ENCODE results near the gene SYNE2.

GRCh38 chr14:63853831-63854293 is 1.1 kb downstream of the SYNE2 start:
- no peak for TF ChIP-seq POLR2AphosphoS5 (IDR thresholded peaks at IDR 0.05; ENCODE audit: borderline replicate concordance, low read depth, low read length)
- no peak for TF ChIP-seq EZH2 (IDR thresholded peaks at IDR 0.05)
- peak; percentile 13 for TF ChIP-seq FOXP2 (optimal IDR thresholded peaks at IDR 0.05; ENCODE audit: control extremely low read depth, extremely low read length, insufficient read depth)
